T47D (cell line): Measurements from ENCODE around the gene PCED1B.
"Not testable (repeated sequence)": the region's sequence is repeated elsewhere in the genome, so short reads cannot be mapped to it uniquely, and the experiment has no call there.

Source experiments
- DNase-seq, 2 experiments: peaks; one replicate each; pipeline versions ENCODE4 v3.0.0 to v3.0.0-alpha.2; 2011 to 2012; ENCODE audit warnings: low read depth in 1 of 2, low spot score in 1 of 2
- JUND ChIP-seq: IDR thresholded peaks from 2 replicates; pipeline ENCODE4 v1.6.1; 2012; ENCODE audit warnings: low read depth
- in situ Hi-C: cut with HindIII; loops from 2 replicates; pipeline ENCODE4 v1.10.0; 2016; ENCODE audit warnings: low sequenced_read_pairs, low pct_unique_long_range_greater_than_20kb

PCED1B gene

DNA sequence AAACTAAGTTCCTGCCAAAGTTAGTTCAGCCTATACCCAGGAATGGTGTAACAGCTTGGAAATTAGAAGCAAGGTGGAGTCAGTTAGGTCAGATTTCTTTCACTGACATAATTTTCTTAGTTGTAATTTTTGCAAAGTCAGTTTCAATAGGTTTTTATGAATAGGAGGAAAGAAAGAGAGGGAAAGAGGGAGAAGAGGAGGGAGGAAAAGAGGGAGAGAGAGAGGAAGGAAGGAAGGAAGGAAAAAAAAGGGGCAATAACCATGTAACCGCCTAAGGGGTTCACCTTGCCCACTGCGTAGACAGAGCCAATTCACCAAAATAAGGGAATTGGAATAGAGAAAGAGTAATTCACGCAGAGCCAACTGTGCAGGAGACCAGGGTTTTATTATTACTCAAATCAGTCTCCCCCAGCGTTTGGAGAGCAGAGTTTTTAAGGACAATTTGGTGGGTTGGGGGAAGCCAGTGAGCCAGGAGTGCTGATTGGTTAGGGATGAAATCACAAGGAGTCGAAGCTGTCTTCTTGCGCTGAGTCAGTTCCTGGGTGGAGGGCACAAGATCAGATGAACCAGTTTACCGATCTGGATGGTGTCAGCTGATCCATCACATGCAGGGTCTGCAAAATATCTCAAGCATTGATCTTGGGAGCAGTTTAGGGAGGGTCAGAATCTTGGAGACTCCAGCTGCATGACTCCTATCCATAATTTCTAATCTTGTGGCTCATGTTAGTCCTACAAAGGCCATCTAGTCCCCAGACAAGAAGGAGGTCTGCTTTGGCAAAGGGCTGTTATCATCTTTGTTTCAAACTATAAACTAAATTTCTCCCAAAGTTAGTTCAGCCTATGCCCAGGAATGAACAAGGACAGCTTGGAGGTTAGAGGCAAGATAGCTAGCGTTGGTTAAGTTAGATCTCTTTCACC is 126.4 kb downstream of the PCED1B start:
- in situ Hi-C loops = no loop called here
- no peak for TF ChIP-seq JUND
- DNase-seq = no peak

DNA sequence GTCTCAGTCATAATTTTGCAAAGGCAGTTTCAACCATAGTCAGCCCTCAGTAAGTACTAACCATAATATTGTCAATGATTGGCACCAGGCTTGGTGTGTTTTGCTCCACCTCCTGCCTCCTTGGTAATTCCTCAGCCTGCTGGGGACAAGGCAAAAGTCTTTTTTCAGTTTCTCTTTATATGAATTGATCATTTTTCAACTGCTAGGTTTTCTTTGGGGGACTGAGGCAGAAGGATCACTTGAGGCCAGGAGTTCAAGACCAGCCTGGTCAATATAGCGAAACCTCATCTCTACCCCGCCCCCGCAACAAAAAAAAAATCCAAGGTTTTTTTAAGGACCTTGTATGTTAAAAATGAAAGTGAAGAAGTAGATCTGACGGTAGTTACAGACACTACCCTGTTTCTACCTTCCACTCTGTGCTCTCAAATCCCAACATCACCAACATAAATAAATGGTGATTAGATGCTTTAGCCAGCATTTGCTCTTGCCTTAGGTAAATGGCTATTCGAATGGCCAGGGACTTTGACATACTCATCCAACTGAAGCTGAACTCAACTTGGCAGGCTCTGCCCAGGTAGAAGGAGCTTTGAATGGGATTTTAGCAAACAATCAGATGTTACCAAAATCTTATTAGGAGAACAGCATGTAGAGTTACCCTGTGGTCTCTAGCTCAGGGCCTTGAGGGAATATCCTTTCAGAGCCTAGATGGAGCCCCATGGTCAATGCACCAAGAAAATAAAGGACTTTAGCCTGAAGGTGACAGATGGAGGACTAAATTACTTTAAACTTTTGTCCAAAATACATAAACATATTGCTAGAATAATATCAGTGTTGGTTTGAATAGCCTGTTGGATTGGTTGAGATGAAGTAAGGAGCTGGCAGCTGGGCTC is 127.3 kb downstream of the PCED1B start:
- no peak for TF ChIP-seq JUND
- in situ Hi-C loops = no loop called here
- no peak for DNase-seq

DNA sequence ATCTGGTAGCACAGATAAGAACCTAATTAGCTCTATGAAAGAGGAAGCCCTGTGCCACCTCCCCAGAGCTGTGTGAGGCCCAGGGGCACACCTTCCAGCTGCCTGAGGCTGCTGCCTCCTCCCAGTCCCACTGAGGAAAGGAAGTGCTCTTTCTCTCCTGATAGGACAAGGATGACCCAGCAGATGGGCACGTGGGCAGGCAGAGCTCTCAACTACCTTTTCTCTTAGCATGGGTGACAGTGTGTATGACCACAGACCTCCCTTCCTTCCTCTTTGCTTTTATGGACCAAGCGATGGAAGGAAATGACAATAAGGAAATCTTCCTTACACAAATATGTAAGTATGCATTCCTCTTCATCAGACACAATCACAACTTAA is 127.9 kb downstream of the PCED1B start:
- no peak for DNase-seq
- in situ Hi-C loops = no loop called here
- no peak for TF ChIP-seq JUND

DNA sequence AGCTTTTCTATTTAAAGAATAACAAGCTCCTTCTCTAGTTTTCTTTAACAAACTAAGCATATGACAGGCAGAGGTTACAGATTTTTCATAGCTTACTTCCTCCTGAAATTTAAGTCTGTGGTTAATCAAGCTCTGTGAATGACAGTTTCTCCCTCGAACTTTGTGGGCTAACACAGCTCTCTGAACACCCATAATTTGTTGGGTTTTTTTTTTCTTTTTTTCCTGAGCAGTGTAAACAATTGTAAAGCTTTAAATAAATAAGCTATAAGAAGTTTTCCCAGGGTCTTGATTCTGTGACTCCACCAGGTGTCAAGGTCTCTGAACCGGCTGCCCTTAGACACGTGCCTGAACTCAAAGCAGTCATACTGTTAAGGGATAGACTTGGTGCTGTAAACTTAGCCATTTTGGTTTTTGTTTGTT is 128.4 kb downstream of the PCED1B start:
- in situ Hi-C loops = no loop called here
- no peak for DNase-seq
- TF ChIP-seq JUND = no peak

DNA sequence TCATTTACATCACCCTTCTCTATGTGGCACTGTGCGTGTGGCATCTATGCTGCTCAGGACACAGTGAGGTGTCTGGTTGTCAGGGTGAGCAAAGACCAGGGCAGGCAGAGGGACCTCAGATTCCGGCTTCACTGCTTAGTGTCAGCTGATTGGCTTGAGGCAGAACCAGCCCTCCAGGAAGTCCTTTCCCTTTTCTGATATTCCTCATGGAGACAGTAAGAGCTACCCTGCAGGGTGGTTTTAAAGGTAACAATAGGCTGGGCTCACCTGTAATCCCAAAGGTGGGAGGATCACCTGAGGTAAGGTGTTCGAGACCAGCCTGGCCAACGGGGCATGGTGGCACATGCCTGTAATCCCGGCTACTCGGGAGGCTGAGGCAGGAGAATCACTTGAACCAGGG is 129.6 kb downstream of the PCED1B start:
- no peak for TF ChIP-seq JUND
- in situ Hi-C loops = no loop called here
- DNase-seq = no peak

DNA sequence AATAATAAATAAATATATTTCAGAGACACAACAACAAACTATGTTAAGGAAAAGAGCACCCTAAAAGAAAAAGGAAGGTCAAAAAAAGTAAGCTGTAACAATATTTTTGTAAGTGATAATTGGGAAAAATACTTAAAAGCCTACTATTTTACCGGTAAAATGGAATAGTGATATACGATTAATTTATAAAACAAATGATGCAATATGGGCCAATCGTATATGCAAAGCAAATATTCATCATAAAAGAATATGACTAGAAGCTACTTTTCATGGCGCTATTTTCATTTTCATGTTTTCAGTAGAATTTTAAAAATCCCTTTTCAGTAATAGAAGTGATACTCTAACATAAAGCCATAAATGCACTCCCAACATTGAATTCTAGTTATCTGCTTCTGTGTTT is 131.4 kb downstream of the PCED1B start:
- TF ChIP-seq JUND = no peak
- in situ Hi-C loops = no loop called here
- no peak for DNase-seq

DNA sequence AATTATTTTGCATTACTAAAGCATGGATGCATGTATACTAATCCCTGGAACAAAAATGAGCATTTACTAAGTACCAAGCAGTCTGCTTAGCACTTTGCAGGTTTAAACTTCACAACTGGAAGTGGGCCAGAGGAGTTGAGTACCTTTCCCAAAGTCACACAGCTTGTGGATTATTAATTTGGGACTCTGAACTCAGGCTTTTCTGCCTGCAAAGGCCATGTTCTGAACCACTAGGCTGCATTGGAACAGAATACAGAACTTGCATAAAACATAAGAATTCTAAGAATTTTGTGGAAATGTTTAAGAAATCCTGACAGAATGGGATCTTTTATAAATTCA is 133.2 kb downstream of the PCED1B start:
- no peak for TF ChIP-seq JUND
- DNase-seq = no peak
- in situ Hi-C loops = no loop called here

DNA sequence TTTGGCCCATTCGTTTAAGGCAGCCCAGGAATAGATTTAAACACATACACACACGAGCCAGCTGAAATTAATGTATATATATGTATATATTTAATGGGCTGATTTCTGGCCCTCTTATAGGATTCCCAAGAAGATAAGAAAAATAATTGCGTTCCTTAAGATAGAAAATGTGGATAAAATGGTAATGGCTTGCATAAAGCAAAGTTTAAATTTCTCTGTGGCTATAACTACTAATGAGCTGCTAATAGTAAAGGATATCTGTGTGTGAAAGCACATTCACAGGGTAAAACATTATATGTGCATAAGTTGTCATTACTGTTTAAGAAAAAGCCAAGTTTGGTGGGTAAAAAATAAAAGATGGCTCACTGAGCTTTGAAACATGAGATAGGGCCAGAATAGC is 134.0 kb downstream of the PCED1B start:
- no peak for DNase-seq
- in situ Hi-C loops = no loop called here
- TF ChIP-seq JUND = no peak

DNA sequence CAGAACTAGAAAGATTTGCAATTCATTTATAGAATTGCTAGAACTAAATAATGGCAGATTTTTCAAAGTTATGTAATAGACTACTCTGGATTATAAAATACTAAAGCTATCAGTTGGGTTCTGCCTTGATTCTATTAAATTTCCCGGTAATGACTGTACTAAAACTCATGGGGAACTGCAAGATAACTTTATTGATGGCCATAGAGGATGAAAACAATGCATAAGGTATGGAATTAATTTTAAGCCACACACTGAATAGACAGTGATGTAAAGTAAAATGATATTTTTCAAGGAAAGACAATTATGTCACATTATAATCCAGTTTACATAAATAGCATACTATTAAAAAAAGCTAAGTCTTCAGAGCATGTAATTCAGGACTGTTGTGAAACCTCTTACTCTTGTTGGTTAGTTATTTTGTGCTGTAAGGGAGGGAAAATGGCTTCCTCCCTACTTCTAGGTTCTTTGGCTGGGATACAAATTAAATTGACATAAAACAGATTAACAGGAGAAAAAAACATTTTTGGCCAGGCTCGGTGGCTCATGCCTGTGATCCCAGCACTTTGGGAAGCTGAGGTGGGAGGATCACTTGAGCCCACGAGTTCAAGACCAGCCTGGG is 134.7 kb downstream of the PCED1B start:
- TF ChIP-seq JUND = no peak
- no peak for DNase-seq

DNA sequence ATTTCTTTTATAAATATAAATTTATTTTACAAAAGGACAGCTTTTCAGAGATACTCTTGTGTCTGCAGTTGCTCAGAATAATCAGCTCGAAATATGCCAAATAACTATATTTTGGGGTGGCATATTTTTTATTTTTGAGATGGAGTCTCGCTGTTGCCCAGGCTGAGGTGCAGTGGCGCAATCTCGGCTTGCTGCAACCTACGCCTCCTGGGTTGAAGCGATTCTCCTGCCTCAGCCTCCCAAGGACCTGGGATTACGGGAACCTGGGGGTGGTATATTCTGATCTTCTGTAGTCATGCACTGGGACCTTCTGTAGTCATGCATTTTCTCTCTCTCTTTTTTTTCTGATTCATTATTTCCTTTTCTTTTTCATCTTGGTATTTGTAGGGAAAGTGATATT is 135.3 kb downstream of the PCED1B start:
- no peak for TF ChIP-seq JUND
- in situ Hi-C loops = no loop called here
- DNase-seq = no peak

More for the DNA sequence above, 134.7 kb downstream of the PCED1B start:
- in situ Hi-C loops = no loop called here

DNA sequence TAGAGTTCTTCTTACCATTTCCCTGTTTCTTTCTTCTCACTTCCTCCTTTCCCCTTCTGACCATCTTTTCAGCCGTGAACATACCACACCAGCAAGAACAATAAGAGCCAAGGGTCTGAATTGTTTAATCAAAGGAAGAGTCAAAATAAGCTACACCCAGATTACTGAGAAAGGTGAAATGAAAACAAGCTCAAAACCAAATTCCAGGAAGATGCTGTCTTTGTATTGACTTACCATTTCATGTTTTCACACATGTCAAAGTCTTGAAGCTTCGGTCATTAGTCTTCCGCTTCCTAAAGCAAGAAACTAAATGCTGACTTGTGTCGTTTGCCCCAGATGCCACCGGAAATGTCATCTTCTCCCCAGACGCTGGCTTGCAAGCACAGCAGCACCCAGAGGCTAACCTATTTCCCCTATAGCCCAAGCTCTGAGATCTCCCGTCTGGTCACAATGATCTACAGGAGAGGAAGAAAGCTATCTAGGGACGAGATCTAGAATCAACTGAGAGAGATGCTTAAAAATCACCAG is 136.8 kb downstream of the PCED1B start:
- in situ Hi-C loops = no loop called here
- no peak for DNase-seq
- no peak for TF ChIP-seq JUND

DNA sequence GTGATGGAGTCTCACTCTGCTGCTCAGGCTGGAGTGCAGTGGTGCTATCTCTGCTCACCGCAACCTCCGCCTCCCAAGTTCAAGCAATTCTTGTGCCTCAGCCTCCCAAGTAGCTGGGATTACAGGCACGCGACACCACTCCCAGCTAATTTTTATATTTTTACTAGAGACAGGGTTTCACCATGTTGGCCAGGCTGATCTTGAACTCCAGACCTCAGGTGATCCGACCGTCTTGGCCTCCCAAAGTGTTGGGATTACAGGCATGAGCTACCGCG is 138.1 kb downstream of the PCED1B start:
- DNase-seq, in situ Hi-C loops: not testable (repeated sequence)

DNA sequence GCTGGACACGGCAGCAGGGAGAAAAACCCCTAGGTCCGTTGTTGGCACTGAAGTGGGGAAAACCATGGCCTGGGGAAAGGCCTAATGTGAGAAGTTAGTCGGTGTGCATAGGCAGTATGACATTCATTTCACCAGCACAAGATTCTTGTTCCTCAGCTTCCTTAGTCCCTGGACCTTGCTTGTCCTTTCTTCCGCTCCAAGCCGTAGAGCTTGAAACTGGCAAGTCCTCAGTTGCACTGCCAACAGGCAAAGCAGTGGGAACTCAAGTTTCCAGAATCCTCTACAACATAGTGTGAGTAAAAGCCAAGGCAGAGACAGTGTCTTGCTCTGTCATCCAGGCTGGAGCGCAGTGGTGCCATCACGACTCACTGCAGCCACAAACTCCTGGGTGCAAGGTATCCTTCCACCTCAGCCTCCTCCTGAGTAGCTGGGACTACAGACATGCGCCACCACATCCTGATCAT is 138.8 kb downstream of the PCED1B start:
- TF ChIP-seq JUND = no peak
- in situ Hi-C loops = no loop called here
- no peak for DNase-seq
